ENCODE measurements around the gene TPK1. TPM values are rescaled to one million over a fixed set of nuclear protein-coding genes. Genes with fewer than 3 reads are reported as not detected.

Gene TPK1
- total and polyA plus RNA-seq, 7 experiments from 2014 or later: 18.2 to 32.9 (median 26.3) TPM

- POLR2A ChIA-PET: no interaction called here
Observed at GRCh38 chr7:144650439-144650838, 185.4 kb downstream of the TPK1 start.

GRCh38 chr7:144649120-144649519 lies 186.7 kb downstream of the TPK1 start:
- Histone ChIP-seq H3K9me3 (ENCODE audit: control insufficient read depth in 2 of 3, low read length in 3 of 3) (no peaks in the 10 kb centered on the region), H3K27ac (ENCODE audit: low read depth, low read length) (no peak overlapping the region), H3K4me1 (ENCODE audit: control insufficient read depth in 2 of 2, insufficient read depth in 2 of 2, low read length in 2 of 2) (no peaks in the 10 kb centered on the region), H3K27me3 (ENCODE audit: control insufficient read depth in 2 of 2, insufficient read depth in 2 of 2, low read length in 2 of 2) (no peaks in the 10 kb centered on the region), H3K4me3 (ENCODE audit: low read length) (no peak overlapping the region), H3K36me3 (ENCODE audit: control insufficient read depth in 2 of 3, insufficient read depth in 3 of 3, low read length in 3 of 3) (peaks cover 0 to 8% (median 6%) of the 10 kb centered on the region in 3 experiments)
- H3K27me3 Mint-ChIP-seq: no peaks in the 10 kb centered on the region
- H3K4me1 Mint-ChIP-seq: peaks cover 0 to 5% (median 0%) of the 10 kb centered on the region in 7 donors
- DNase-seq (no peak), ATAC-seq (no peak)
- peaks cover 6 to 65% (median 47%) of the 10 kb centered on the region in 5 donors for H3K36me3 Mint-ChIP-seq
- peaks cover 0 to 5% (median 2%) of the 10 kb centered on the region in 11 donors for H3K9me3 Mint-ChIP-seq
- CTCF ChIA-PET: no interaction called here
- no peak overlapping the region for H3K4me3 Mint-ChIP-seq
- POLR2A ChIA-PET: no interaction called here
- no peak overlapping the region for H3K27ac Mint-ChIP-seq
- intact Hi-C loops (cut with micrococcal nuclease): no loop called here

More at GRCh38 chr7:144650439-144650838, 185.4 kb downstream of the TPK1 start:
- DNase-seq: no peak
- H3K9me3 ChIP-seq (ENCODE audit: control insufficient read depth in 2 of 3, low read length in 3 of 3): no peaks in the 10 kb centered on the region
- H3K4me3 ChIP-seq (ENCODE audit: low read length): no peak overlapping the region
- H3K36me3 ChIP-seq (ENCODE audit: control insufficient read depth in 2 of 3, insufficient read depth in 3 of 3, low read length in 3 of 3): peaks cover 0 to 8% (median 6%) of the 10 kb centered on the region in 3 experiments
- no peak overlapping the region for H3K27ac ChIP-seq (ENCODE audit: low read depth, low read length)
- ATAC-seq: no peak
- CTCF ChIA-PET: no interaction called here
- H3K4me1 ChIP-seq (ENCODE audit: control insufficient read depth in 2 of 2, insufficient read depth in 2 of 2, low read length in 2 of 2): no peaks in the 10 kb centered on the region
- Mint-ChIP-seq H3K27ac (no peak overlapping the region), H3K9me3 (peaks cover 0 to 5% (median 2%) of the 10 kb centered on the region in 11 donors), H3K27me3 (no peaks in the 10 kb centered on the region), H3K4me3 (no peak overlapping the region), H3K36me3 (peaks cover 6 to 57% (median 42%) of the 10 kb centered on the region in 5 donors), H3K4me1 (peaks cover 0 to 5% (median 0%) of the 10 kb centered on the region in 7 donors)
- H3K27me3 ChIP-seq (ENCODE audit: control insufficient read depth in 2 of 2, insufficient read depth in 2 of 2, low read length in 2 of 2): no peaks in the 10 kb centered on the region
- intact Hi-C loops (cut with micrococcal nuclease): no loop called here

- H3K4me1 Mint-ChIP-seq: peaks cover 0 to 7% (median 0%) of the 10 kb centered on the region in 7 donors
- no peaks in the 10 kb centered on the region for H3K4me1 ChIP-seq (ENCODE audit: control insufficient read depth in 2 of 2, insufficient read depth in 2 of 2, low read length in 2 of 2)
- POLR2A ChIA-PET: no interaction called here
Observed at GRCh38 chr7:144641389-144642044, 194.3 kb downstream of the TPK1 start.

GRCh38 chr7:144632724-144633123 lies 203.1 kb downstream of the TPK1 start:
- H3K4me3 ChIP-seq (ENCODE audit: low read length): no peak overlapping the region
- intact Hi-C loops (cut with micrococcal nuclease): no loop called here
- peaks cover 0 to 41% (median 21%) of the 10 kb centered on the region in 5 donors for H3K36me3 Mint-ChIP-seq
- H3K9me3 Mint-ChIP-seq: peaks cover 0 to 8% (median 4%) of the 10 kb centered on the region in 11 donors
- no peaks in the 10 kb centered on the region for H3K4me1 ChIP-seq (ENCODE audit: control insufficient read depth in 2 of 2, insufficient read depth in 2 of 2, low read length in 2 of 2)
- no peaks in the 10 kb centered on the region for H3K27me3 ChIP-seq (ENCODE audit: control insufficient read depth in 2 of 2, insufficient read depth in 2 of 2, low read length in 2 of 2)
- no peaks in the 10 kb centered on the region for H3K36me3 ChIP-seq (ENCODE audit: control insufficient read depth in 2 of 3, insufficient read depth in 3 of 3, low read length in 3 of 3)
- no peaks in the 10 kb centered on the region for H3K4me1 Mint-ChIP-seq
- ATAC-seq: no peak
- H3K4me3 Mint-ChIP-seq: no peak overlapping the region
- POLR2A ChIA-PET: no interaction called here
- no peak overlapping the region for H3K27ac Mint-ChIP-seq
- DNase-seq: no peak
- CTCF ChIA-PET: no interaction called here
- H3K27me3 Mint-ChIP-seq: no peaks in the 10 kb centered on the region
- no peak overlapping the region for H3K27ac ChIP-seq (ENCODE audit: low read depth, low read length)
- no peaks in the 10 kb centered on the region for H3K9me3 ChIP-seq (ENCODE audit: control insufficient read depth in 2 of 3, low read length in 3 of 3)

More at GRCh38 chr7:144641389-144642044, 194.3 kb downstream of the TPK1 start:
- Histone ChIP-seq H3K36me3 (ENCODE audit: control insufficient read depth in 2 of 3, insufficient read depth in 3 of 3, low read length in 3 of 3) (no peaks in the 10 kb centered on the region), H3K4me3 (ENCODE audit: low read length) (no peak overlapping the region), H3K9me3 (ENCODE audit: control insufficient read depth in 2 of 3, low read length in 3 of 3) (no peaks in the 10 kb centered on the region), H3K27ac (ENCODE audit: low read depth, low read length) (no peak overlapping the region), H3K27me3 (ENCODE audit: control insufficient read depth in 2 of 2, insufficient read depth in 2 of 2, low read length in 2 of 2) (no peaks in the 10 kb centered on the region)
- peak overlapping the region in 2 of 9 donors; percentile 3 to 18 for H3K27ac Mint-ChIP-seq
- no peak overlapping the region for H3K4me3 Mint-ChIP-seq
- ATAC-seq: no peak
- CTCF ChIA-PET: no interaction called here
- intact Hi-C loops (cut with micrococcal nuclease): no loop called here
- H3K36me3 Mint-ChIP-seq: peaks cover 0 to 34% (median 5%) of the 10 kb centered on the region in 5 donors
- DNase-seq: no peak
- no peaks in the 10 kb centered on the region for H3K27me3 Mint-ChIP-seq
- H3K9me3 Mint-ChIP-seq: no peaks in the 10 kb centered on the region

- H3K27ac Mint-ChIP-seq: no peak overlapping the region
- ATAC-seq: no peak
- no peak for DNase-seq
- ChIA-PET CTCF (no interaction called here), POLR2A (no interaction called here)
- intact Hi-C loops (cut with micrococcal nuclease): loop anchor here in 1 of 2 donors (10.0 kb wide), 1 partner anchor 55 kb away; no protein-coding TSS in a partner anchor
- Histone ChIP-seq H3K4me3 (ENCODE audit: low read length) (no peak overlapping the region), H3K4me1 (ENCODE audit: control insufficient read depth in 2 of 2, insufficient read depth in 2 of 2, low read length in 2 of 2) (no peaks in the 10 kb centered on the region), H3K27ac (ENCODE audit: low read depth, low read length) (no peak overlapping the region), H3K9me3 (ENCODE audit: control insufficient read depth in 2 of 3, low read length in 3 of 3) (no peaks in the 10 kb centered on the region), H3K36me3 (ENCODE audit: control insufficient read depth in 2 of 3, insufficient read depth in 3 of 3, low read length in 3 of 3) (no peaks in the 10 kb centered on the region), H3K27me3 (ENCODE audit: control insufficient read depth in 2 of 2, insufficient read depth in 2 of 2, low read length in 2 of 2) (no peaks in the 10 kb centered on the region)
- H3K9me3 Mint-ChIP-seq: peaks cover 0 to 10% (median 4%) of the 10 kb centered on the region in 11 donors
- no peak overlapping the region for H3K4me3 Mint-ChIP-seq
- peaks cover 0 to 49% (median 25%) of the 10 kb centered on the region in 5 donors for H3K36me3 Mint-ChIP-seq
- H3K27me3 Mint-ChIP-seq: no peaks in the 10 kb centered on the region
- no peaks in the 10 kb centered on the region for H3K4me1 Mint-ChIP-seq
Observed at GRCh38 chr7:144629598-144629997, 206.3 kb downstream of the TPK1 start.

DNA sequence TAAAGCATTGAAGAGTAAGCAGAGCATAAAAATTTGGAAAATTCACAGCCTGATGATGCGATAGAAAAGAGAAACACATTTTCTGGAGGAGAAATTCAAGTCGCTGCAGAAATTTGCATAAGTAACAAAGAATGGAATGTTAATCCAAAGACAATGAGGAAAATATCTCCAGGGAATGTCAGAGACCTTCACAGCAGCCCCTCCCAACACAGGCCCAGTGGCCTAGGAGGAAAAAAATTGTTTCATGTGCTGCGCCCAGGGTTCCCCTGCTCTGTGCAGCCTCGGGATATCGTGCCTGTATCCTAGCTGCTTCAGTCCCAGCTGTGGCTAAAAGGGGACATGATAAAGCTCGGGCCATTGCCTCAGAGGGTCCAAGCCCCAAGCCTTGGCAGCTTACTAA lies 206.8 kb downstream of the TPK1 start:
- H3K36me3 Mint-ChIP-seq: peaks cover 0 to 52% (median 25%) of the 10 kb centered on the region in 5 donors
- Histone ChIP-seq H3K36me3 (ENCODE audit: control insufficient read depth in 2 of 3, insufficient read depth in 3 of 3, low read length in 3 of 3) (no peaks in the 10 kb centered on the region), H3K27ac (ENCODE audit: low read depth, low read length) (no peak overlapping the region), H3K9me3 (ENCODE audit: control insufficient read depth in 2 of 3, low read length in 3 of 3) (no peaks in the 10 kb centered on the region), H3K4me1 (ENCODE audit: control insufficient read depth in 2 of 2, insufficient read depth in 2 of 2, low read length in 2 of 2) (no peaks in the 10 kb centered on the region), H3K27me3 (ENCODE audit: control insufficient read depth in 2 of 2, insufficient read depth in 2 of 2, low read length in 2 of 2) (no peaks in the 10 kb centered on the region), H3K4me3 (ENCODE audit: low read length) (no peak overlapping the region)
- ATAC-seq (no peak), DNase-seq (no peak)
- no peak overlapping the region for H3K27ac Mint-ChIP-seq
- H3K27me3 Mint-ChIP-seq: no peaks in the 10 kb centered on the region
- POLR2A ChIA-PET: no interaction called here
- intact Hi-C loops (cut with micrococcal nuclease): loop anchor here in 1 of 2 donors (10.0 kb wide), 1 partner anchor 56 kb away; no protein-coding TSS in a partner anchor
- no peak overlapping the region for H3K4me3 Mint-ChIP-seq
- peaks cover 0 to 10% (median 4%) of the 10 kb centered on the region in 11 donors for H3K9me3 Mint-ChIP-seq
- CTCF ChIA-PET: no interaction called here
- H3K4me1 Mint-ChIP-seq: peaks cover 0 to 2% (median 0%) of the 10 kb centered on the region in 7 donors

DNA sequence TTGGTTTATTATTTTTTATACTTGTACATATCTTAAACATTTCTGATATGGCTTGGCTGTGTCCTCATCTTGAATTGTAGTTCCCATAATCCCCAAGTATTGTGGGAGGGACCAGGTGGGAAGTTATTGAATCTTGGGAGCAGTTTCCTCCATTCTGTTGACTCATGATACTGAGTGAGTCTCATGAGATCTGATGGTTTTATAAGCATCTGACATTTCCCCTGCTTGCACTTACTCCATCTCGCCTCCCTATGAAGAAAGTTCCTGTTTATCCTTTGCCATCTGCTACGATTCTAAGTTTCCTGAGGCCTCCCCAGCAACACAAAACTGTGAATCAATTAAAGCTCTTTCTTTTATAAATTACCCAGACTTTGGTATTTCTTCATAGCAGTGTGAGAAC lies 207.7 kb downstream of the TPK1 start:
- POLR2A ChIA-PET: no interaction called here
- Mint-ChIP-seq H3K27ac (no peak overlapping the region), H3K4me1 (peaks cover 0 to 2% (median 0%) of the 10 kb centered on the region in 7 donors), H3K4me3 (no peak overlapping the region), H3K9me3 (peaks cover 0 to 10% (median 4%) of the 10 kb centered on the region in 11 donors), H3K36me3 (peaks cover 0 to 51% (median 26%) of the 10 kb centered on the region in 5 donors), H3K27me3 (no peaks in the 10 kb centered on the region)
- intact Hi-C loops (cut with micrococcal nuclease): loop anchor here in 1 of 2 donors (10.0 kb wide), 1 partner anchor 57 kb away; no protein-coding TSS in a partner anchor
- Histone ChIP-seq H3K27me3 (ENCODE audit: control insufficient read depth in 2 of 2, insufficient read depth in 2 of 2, low read length in 2 of 2) (no peaks in the 10 kb centered on the region), H3K27ac (ENCODE audit: low read depth, low read length) (no peak overlapping the region), H3K4me3 (ENCODE audit: low read length) (no peak overlapping the region), H3K4me1 (ENCODE audit: control insufficient read depth in 2 of 2, insufficient read depth in 2 of 2, low read length in 2 of 2) (no peaks in the 10 kb centered on the region), H3K9me3 (ENCODE audit: control insufficient read depth in 2 of 3, low read length in 3 of 3) (no peaks in the 10 kb centered on the region), H3K36me3 (ENCODE audit: control insufficient read depth in 2 of 3, insufficient read depth in 3 of 3, low read length in 3 of 3) (no peaks in the 10 kb centered on the region)
- DNase-seq (no peak), ATAC-seq (no peak)
- CTCF ChIA-PET: no interaction called here
